Activated CD4-positive, alpha-beta T cell treated with anti-CD3 and anti-CD28 coated beads, Interleukin-2, amount 10 ng/mL, durations not matched to agents 24 days and 14 days (primary cell): Measurements from ENCODE around the gene SHB. TPM values are rescaled to one million over a fixed set of nuclear protein-coding genes. Genes with fewer than 3 reads are reported as not detected.

Experiments
- DNase-seq: peaks from one replicate; pipeline ENCODE4 v3.0.0; 2022
- H3K27ac Mint-ChIP-seq: one replicate; pipeline ENCODE4 v1.8.0; 2022; ENCODE audit warnings: mild to moderate bottlenecking, mixed read lengths
- H3K27me3 Mint-ChIP-seq: one replicate; pipeline ENCODE4 v1.8.0; 2022; ENCODE audit warnings: mixed read lengths
- H3K36me3 Mint-ChIP-seq: one replicate; pipeline ENCODE4 v1.8.0; 2022; ENCODE audit warnings: low read depth, mild to moderate bottlenecking, mixed read lengths
- H3K4me1 Mint-ChIP-seq: one replicate; pipeline ENCODE4 v1.8.0; 2021; ENCODE audit warnings: mixed read lengths
- H3K4me3 Mint-ChIP-seq: one replicate; pipeline ENCODE4 v1.8.0; 2022; ENCODE audit warnings: mild to moderate bottlenecking, moderate library complexity, mixed read lengths
- H3K9me3 Mint-ChIP-seq: one replicate; pipeline ENCODE4 v1.8.0; 2021; ENCODE audit warnings: mixed read lengths
- intact Hi-C: fragments of 100-400 bp; cut with micrococcal nuclease; formaldehyde crosslinking; loops from one replicate; pipeline ENCODE4 v1.15.1; 2023
- total RNA-seq: library from RNA; stranded (reverse); gene quantifications from 2 replicates; pipeline ENCODE4 v1.2.3, GENCODE V29; 2022

Gene SHB
- total RNA-seq, 1 donor from 2014 or later, result 2.1 TPM

DNA sequence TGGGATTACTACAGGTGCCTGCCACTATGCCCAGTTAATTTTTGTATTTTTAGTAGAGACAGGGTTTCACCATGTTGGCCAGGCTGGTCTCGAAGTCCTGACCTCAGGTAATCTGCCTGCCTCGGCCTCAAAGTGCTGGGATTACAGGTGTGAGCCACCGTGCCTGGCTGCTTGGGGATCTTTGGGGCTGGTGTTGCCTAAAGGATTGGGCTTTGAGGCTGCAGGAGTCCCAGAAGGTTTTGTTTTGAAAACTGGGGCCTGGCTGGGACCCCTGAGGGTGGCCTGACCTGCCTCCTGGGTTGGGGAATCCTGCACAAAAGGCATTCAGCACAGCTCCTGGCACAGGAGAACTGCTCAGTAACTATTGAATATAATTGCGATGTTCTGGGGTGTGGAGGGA lies 25.1 kb upstream of the SHB start:
- peaks cover 16% of the 10 kb centered on the region for H3K27me3 Mint-ChIP-seq

DNA sequence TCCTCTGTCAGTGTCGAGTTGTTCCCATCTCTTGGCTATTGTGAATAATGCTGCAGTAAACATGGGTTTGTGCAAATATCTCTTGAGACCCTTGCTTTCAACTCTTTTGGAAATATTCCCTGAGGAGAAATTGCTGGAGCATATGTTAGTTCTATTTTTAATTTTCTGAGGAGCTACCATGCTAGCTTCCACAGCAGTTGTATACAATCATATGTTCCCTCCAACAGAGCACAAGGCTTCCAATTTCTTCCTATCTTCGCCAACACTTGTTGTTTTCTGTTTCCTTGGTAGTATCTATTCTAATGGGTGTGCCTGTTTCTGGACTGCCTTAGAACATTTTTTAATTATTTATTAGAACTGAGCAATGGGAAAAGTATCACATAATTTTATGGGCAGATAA lies 23.6 kb upstream of the SHB start:
- no peak for DNase-seq
- Mint-ChIP-seq H3K9me3 (no peaks in the 10 kb centered on the region), H3K4me1 (no peaks in the 10 kb centered on the region), H3K27me3 (peaks cover 11% of the 10 kb centered on the region), H3K36me3 (no peaks in the 10 kb centered on the region), H3K27ac (no peak overlapping the region), H3K4me3 (no peak overlapping the region)
- intact Hi-C loops, result no loop called here

More for the DNA sequence above, 25.1 kb upstream of the SHB start:
- intact Hi-C loops, result no loop called here
- Mint-ChIP-seq H3K4me1 (no peaks in the 10 kb centered on the region), H3K9me3 (no peaks in the 10 kb centered on the region), H3K27ac (no peak overlapping the region), H3K4me3 (no peak overlapping the region), H3K36me3 (no peaks in the 10 kb centered on the region)
- no peak for DNase-seq

DNA sequence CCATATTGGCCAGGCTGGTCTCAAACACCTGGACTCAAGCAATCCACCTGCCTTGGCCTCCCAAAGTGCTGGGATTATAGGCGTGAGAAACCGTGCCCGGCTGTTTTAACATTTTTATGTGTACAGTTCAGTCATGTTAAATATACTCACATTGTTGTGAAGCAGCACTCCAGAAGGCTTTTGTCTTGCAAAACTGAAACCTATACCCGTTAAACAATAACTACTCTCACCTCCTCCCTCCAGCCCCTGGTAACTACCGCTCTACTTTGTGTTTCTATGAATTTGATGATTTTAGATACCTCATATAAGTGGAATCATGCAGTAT lies 23.1 kb upstream of the SHB start:
- H3K9me3 Mint-ChIP-seq, result no peaks in the 10 kb centered on the region
- H3K27ac Mint-ChIP-seq, result no peak overlapping the region
- H3K36me3 Mint-ChIP-seq, result no peaks in the 10 kb centered on the region
- peaks cover 11% of the 10 kb centered on the region for H3K27me3 Mint-ChIP-seq
- intact Hi-C loops, result no loop called here
- no peak for DNase-seq
- no peak overlapping the region for H3K4me3 Mint-ChIP-seq
- H3K4me1 Mint-ChIP-seq, result no peaks in the 10 kb centered on the region

DNA sequence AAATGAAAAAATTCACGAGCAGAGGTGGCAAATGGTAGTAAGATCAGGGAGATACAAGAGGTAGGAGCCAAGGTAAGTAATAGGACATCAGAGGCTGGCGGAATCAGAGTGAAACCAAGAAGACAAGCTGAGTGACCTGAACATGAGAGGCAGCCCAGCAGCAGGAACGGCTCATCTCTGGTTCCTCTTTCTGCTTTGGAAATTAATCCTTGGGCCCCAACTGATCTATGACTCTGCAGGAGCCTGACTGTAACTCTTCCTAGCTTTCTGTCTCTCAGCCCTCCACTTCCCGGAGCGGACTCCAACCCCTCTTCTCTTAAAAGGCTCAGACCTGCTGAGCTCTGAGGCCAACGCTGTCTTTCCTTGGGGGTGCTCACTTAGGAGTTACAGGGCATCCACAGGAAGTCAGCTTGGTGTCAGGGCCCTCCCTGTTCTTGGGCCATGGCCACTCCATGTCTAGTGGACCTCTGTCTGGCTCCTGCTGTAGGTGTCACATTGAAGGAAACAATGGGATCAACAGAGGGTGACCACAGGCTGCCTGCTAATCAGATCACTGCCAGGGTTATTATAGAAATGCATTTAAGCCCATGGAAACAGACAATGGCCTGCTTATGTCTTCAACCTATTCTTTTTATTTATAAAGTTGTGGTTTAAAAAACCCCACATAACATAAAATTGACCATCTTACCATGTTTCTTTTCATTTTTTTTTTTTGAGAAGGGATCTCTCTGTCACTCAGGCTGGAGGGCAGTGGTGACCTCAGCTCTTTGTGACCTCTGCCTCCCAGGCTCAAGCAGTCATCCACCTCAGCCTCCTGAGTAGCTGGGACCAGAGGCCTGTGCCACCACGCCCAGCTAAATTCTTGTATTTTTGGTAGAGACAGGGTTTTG lies 22.5 kb upstream of the SHB start:
- H3K4me1 Mint-ChIP-seq, result no peaks in the 10 kb centered on the region
- DNase-seq, result no peak
- H3K36me3 Mint-ChIP-seq, result no peaks in the 10 kb centered on the region
- no peak overlapping the region for H3K4me3 Mint-ChIP-seq
- peaks cover 13% of the 10 kb centered on the region for H3K27me3 Mint-ChIP-seq
- no peak overlapping the region for H3K27ac Mint-ChIP-seq
- no peaks in the 10 kb centered on the region for H3K9me3 Mint-ChIP-seq
- intact Hi-C loops, result no loop called here

DNA sequence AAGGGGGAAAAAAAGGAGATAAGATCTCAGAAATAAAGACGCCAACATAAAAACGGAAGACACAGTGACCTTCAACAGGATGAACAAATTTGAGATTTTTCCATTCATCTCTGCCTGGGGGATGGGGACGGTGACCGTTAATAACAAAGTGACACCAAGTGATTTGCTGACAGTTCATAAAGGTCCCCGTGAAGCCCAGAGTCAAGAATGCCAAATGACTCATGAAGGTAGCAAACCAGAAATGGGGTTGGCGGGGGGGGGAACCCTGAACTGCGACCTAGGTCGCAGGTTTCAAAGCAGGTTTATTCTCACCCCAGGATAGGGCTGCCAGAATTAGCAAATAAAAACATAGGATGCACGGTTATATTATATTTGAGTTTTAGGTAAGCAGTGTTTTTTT lies 21.1 kb upstream of the SHB start:
- no peaks in the 10 kb centered on the region for H3K9me3 Mint-ChIP-seq
- H3K27ac Mint-ChIP-seq, result no peak overlapping the region
- H3K4me3 Mint-ChIP-seq, result no peak overlapping the region
- intact Hi-C loops, result no loop called here
- H3K27me3 Mint-ChIP-seq, result peaks cover 15% of the 10 kb centered on the region
- no peaks in the 10 kb centered on the region for H3K4me1 Mint-ChIP-seq
- no peak for DNase-seq
- H3K36me3 Mint-ChIP-seq, result no peaks in the 10 kb centered on the region

- peaks cover 19% of the 10 kb centered on the region for H3K27me3 Mint-ChIP-seq
- no peaks in the 10 kb centered on the region for H3K36me3 Mint-ChIP-seq
- H3K27ac Mint-ChIP-seq, result no peak overlapping the region
- intact Hi-C loops, result loop anchor here (2.0 to 5.0 kb wide), 2 partner anchors 73 to 273 kb away; no protein-coding TSS in a partner anchor
- H3K4me1 Mint-ChIP-seq, result no peaks in the 10 kb centered on the region
- no peak for DNase-seq
- H3K4me3 Mint-ChIP-seq, result no peak overlapping the region
- no peaks in the 10 kb centered on the region for H3K9me3 Mint-ChIP-seq
Observed at GRCh38 chr9:38089387-38090165, 20.5 kb upstream of the SHB start.

DNA sequence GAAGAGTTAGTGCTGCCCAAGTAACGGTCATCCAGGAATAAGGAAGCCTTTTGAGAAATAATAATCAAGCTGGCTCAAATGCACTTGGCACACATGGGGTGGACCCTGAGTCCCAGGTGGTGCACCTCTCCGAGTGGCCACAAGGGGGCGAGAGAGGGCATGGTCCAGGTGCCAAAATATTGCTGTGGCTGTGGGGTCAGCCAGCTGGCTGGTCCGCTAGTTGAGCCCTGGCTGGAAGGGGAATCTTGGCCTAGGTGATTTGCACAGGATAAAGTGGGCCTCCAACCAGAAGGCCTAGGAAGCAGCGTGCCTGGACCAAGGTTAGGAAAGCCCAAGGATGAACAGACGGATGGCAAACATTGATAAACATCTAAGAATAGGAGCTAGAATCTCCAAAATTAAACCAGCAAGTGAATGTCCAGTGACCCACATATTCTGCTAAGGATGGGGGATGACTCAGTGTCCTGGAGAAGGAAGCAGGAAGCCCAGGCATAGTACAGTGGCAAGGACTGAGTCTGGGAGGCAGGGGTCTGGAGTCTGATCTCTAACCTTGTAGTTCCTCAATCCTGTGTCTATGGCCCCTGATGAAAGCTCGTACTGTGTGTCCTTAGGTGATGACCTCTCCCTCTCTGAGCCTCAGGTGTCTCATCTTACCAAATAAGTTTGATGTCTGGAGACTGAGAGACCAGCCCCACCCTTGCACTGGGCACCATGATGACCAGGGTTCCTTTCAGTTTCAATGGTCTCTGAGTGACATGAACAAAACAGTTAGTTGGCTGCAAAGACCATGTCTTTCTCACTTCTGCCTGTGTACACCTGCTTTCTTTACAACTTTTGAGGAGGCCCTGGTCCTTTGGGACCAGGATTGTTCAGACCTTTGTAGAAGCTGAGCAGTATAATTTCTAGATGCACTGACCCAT lies 19.2 kb upstream of the SHB start:
- H3K27ac Mint-ChIP-seq, result no peak overlapping the region
- intact Hi-C loops, result loop anchor here (1.0 to 5.0 kb wide), 3 partner anchors 74 to 275 kb away; no protein-coding TSS in a partner anchor
- peaks cover 19% of the 10 kb centered on the region for H3K27me3 Mint-ChIP-seq
- no peak overlapping the region for H3K4me3 Mint-ChIP-seq
- no peaks in the 10 kb centered on the region for H3K9me3 Mint-ChIP-seq
- peak; percentile 92 for DNase-seq
- H3K36me3 Mint-ChIP-seq, result no peaks in the 10 kb centered on the region
- H3K4me1 Mint-ChIP-seq, result no peaks in the 10 kb centered on the region

GRCh38 chr9:38086496-38086895 lies 17.5 kb upstream of the SHB start:
- no peak overlapping the region for H3K4me3 Mint-ChIP-seq
- no peaks in the 10 kb centered on the region for H3K36me3 Mint-ChIP-seq
- no peak overlapping the region for H3K27ac Mint-ChIP-seq
- intact Hi-C loops, result loop anchor here (5.0 kb wide), 1 partner anchor 76 kb away; no protein-coding TSS in a partner anchor
- no peak for DNase-seq
- H3K27me3 Mint-ChIP-seq, result peaks cover 19% of the 10 kb centered on the region
- H3K4me1 Mint-ChIP-seq, result no peaks in the 10 kb centered on the region
- no peaks in the 10 kb centered on the region for H3K9me3 Mint-ChIP-seq

- Mint-ChIP-seq H3K4me3 (no peak overlapping the region), H3K4me1 (no peaks in the 10 kb centered on the region), H3K36me3 (no peaks in the 10 kb centered on the region), H3K27ac (no peak overlapping the region), H3K27me3 (peaks cover 15% of the 10 kb centered on the region), H3K9me3 (no peaks in the 10 kb centered on the region)
- intact Hi-C loops, result loop anchor here (5.0 kb wide), 1 partner anchor 77 kb away; no protein-coding TSS in a partner anchor
- no peak for DNase-seq
Observed at GRCh38 chr9:38085308-38085707, 16.3 kb upstream of the SHB start.

DNA sequence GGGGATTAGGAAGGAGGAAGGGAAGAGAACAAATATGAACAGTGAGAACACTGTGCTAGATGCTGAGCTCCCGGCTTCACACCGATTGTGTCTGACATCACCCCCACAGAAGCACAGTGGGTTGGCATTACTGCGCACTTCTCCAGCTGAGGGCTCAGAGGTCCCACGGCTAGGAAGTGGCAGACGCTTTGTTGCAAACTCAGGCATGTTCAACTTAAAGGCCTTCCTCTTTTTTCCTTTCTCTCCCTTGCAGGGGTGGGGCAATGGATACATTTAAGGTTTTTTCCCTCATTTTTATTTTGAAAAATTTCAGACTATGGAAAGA lies 15.5 kb upstream of the SHB start:
- intact Hi-C loops, result no loop called here
- Mint-ChIP-seq H3K4me1 (no peaks in the 10 kb centered on the region), H3K27me3 (peaks cover 15% of the 10 kb centered on the region), H3K9me3 (no peaks in the 10 kb centered on the region), H3K27ac (no peak overlapping the region), H3K4me3 (no peak overlapping the region), H3K36me3 (no peaks in the 10 kb centered on the region)
- DNase-seq, result no peak

GRCh38 chr9:38083858-38084555 lies 15.0 kb upstream of the SHB start:
- H3K4me1 Mint-ChIP-seq, result no peaks in the 10 kb centered on the region
- no peaks in the 10 kb centered on the region for H3K36me3 Mint-ChIP-seq
- intact Hi-C loops, result no loop called here
- H3K27ac Mint-ChIP-seq, result no peak overlapping the region
- H3K9me3 Mint-ChIP-seq, result no peaks in the 10 kb centered on the region
- H3K27me3 Mint-ChIP-seq, result peaks cover 18% of the 10 kb centered on the region
- H3K4me3 Mint-ChIP-seq, result no peak overlapping the region
- no peak for DNase-seq

DNA sequence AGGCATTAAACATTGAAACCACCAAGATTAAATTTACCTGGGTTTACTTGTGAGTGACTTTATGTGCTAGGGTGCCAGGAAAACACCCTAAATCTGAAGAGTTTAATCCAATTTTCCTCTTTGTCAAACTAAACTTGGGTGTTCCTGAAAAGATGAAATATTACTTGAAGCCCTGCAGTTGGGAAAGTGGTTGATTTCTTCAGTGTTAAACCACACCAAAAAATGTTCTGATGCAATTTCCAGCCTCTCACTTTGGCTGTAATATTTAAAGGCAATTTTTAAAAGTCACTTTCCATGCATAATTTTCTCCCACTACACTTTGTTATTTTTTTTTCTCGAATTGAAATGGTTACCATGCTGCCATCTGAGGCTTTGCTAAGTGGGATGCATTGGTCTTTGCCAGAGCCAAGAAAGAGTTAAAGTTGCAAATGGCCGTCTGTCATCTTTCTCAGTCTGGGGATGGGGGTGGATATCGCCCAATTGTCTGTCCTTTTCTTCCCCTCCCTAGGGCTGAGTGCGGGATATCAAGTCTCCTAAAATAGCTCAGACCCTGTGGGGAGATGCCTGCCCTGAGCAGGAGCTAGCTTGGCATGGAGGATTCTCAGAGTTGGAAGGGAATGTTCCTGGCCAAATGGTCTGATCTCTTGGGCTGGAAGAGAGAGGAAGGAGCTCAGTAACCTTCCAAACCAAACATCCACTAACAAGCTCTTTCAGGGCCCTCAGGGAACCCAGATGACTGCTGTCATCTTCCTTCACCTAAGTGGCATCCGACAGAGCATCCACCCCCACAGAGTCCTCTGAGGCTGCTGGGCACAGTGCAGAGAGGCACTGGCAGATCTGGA lies 13.6 kb upstream of the SHB start:
- Mint-ChIP-seq H3K4me3 (no peak overlapping the region), H3K4me1 (no peaks in the 10 kb centered on the region), H3K27me3 (peaks cover 18% of the 10 kb centered on the region), H3K27ac (no peak overlapping the region), H3K9me3 (no peaks in the 10 kb centered on the region), H3K36me3 (no peaks in the 10 kb centered on the region)
- DNase-seq, result no peak
- intact Hi-C loops, result no loop called here
